Upper lobe of right lung (tissue), 1 donor: Measurements from ENCODE around the gene CDC42BPA. TPM values are rescaled to one million over a fixed set of nuclear protein-coding genes. Genes with fewer than 3 reads are reported as not detected.

ENCODE experiments used
- ATAC-seq: fragments of 200-7000 bp; cut with Tn5 transposase; one replicate; pipeline ENCODE4 v1.9.1; 2020; ENCODE audit warnings: mild to moderate bottlenecking, moderate library complexity
- DNase-seq: peaks from one replicate; pipeline ENCODE4 v3.0.0-alpha.2; 2020
- H3K27ac ChIP-seq: fragments of 200-600 bp; one replicate; pipeline ENCODE4 v1.8.0; 2022
- H3K27me3 ChIP-seq: fragments of 200-600 bp; one replicate; pipeline ENCODE4 v1.8.0; 2022; ENCODE audit warnings: mild to moderate bottlenecking
- H3K36me3 ChIP-seq: fragments of 200-600 bp; one replicate; pipeline ENCODE4 v1.8.0; 2022
- H3K4me1 ChIP-seq: fragments of 200-600 bp; one replicate; pipeline ENCODE4 v1.8.0; 2022
- H3K4me3 ChIP-seq: fragments of 200-600 bp; one replicate; pipeline ENCODE4 v1.8.0; 2022; ENCODE audit warnings: mild to moderate bottlenecking
- H3K9me3 ChIP-seq: fragments of 200-600 bp; one replicate; pipeline ENCODE4 v1.8.0; 2022
- intact Hi-C: fragments of 100-400 bp; cut with DNase I; formaldehyde crosslinking; loops from one replicate; pipeline ENCODE4 v1.11.0; 2022
- total RNA-seq: library from RNA; stranded (reverse); fragmentation: NEBNext Ultra II Directional; extraction: Animal tissue kit (Norgen Biotek cat#: 25700); gene quantifications from one replicate; pipeline ENCODE4 v1.2.1, GENCODE V29; 2021
- TF ChIP-seq, protein P1 (sequence below): fragments of 200-600 bp; IDR thresholded peaks from one replicate; pipeline ENCODE4 v1.8.0; 2022; ENCODE audit warnings: antibody characterized with exemption
- donor health status: DM: no; HTN: yes; CAD: no; lungs with severe emphysema.

CDC42BPA gene
- total RNA-seq, 1 donor from 2014 or later, result 41.8 TPM

DNA sequence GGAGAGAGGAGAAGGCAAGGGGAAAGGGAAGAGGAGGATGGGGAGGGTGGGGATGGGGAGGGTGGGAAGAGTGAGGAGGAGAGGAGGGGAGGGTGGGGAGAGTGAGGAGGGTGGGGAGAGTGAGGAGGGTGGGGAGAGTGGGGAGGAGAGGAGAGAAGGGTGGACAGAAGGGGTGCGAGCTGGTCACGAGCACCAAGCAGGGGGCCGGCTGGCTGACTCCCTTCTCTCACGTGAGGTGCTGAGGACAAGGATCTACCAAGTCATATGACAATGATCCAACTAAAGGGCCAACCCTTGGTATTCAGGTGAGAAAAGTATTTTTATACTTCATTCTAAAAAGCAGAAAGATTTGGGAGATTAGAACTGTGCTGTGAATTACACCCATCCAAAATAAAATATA lies 326.4 kb downstream of the CDC42BPA start:
- intact Hi-C loops, result no loop called here
- Histone ChIP-seq H3K36me3 (peaks cover 23% of the 10 kb centered on the region), H3K4me1 (peaks cover 36% of the 10 kb centered on the region), H3K27ac (no peak overlapping the region), H3K9me3 (no peaks in the 10 kb centered on the region), H3K4me3 (no peak overlapping the region), H3K27me3 (no peaks in the 10 kb centered on the region)
- ATAC-seq (no peak), DNase-seq (no peak)
- TF ChIP-seq, protein P1, sequence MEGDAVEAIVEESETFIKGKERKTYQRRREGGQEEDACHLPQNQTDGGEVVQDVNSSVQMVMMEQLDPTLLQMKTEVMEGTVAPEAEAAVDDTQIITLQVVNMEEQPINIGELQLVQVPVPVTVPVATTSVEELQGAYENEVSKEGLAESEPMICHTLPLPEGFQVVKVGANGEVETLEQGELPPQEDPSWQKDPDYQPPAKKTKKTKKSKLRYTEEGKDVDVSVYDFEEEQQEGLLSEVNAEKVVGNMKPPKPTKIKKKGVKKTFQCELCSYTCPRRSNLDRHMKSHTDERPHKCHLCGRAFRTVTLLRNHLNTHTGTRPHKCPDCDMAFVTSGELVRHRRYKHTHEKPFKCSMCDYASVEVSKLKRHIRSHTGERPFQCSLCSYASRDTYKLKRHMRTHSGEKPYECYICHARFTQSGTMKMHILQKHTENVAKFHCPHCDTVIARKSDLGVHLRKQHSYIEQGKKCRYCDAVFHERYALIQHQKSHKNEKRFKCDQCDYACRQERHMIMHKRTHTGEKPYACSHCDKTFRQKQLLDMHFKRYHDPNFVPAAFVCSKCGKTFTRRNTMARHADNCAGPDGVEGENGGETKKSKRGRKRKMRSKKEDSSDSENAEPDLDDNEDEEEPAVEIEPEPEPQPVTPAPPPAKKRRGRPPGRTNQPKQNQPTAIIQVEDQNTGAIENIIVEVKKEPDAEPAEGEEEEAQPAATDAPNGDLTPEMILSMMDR, result no peak

GRCh38 chr1:226990133-226990716 lies 328.1 kb downstream of the CDC42BPA start:
- DNase-seq, result no peak
- peaks cover 39% of the 10 kb centered on the region for H3K4me1 ChIP-seq
- H3K36me3 ChIP-seq, result peaks cover 40% of the 10 kb centered on the region
- H3K9me3 ChIP-seq, result no peaks in the 10 kb centered on the region
- H3K27ac ChIP-seq, result peak overlapping the region; percentile 53
- H3K4me3 ChIP-seq, result no peak overlapping the region
- intact Hi-C loops, result no loop called here
- H3K27me3 ChIP-seq, result no peaks in the 10 kb centered on the region
- TF ChIP-seq, protein P1, result no peak
- ATAC-seq, result peak; percentile 48

DNA sequence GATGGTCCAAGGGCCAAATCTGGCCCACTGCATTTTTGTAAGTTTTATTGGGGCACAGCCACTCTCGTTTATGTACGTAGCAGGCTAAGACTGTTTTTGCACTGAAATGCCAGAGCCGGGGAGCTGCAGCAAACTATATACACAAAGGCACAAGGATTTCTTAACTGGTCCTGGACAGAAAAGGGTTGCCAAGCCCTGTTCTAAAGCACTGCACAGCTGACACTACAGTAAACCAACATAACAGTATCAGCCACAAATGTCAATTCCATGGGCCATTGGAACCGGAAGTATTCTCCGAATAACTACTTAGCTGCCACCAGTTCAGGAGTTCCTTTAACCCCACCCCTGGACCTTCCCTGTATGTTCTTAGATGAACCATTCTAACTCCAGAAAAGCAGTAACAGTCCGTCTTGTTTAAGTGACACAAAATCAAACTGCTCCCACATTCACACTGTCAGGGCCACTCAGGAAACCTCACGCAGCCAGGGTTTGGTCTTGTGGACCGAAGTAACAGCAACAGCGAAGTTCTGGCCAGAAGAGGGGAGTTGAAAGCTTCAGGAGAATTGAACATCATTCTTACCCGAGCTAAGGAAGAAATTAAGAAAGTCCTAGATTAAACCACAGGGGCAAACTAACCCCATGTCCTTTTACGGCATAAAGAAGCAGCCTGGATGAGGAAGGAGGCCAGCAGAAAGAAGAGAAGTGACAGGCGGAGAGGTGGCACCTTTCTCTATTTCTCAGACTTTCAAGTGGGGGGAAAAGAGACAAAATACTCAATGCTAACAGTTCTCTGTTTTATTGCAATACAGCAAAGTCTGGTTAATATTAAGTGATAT lies 329.0 kb downstream of the CDC42BPA start:
- ATAC-seq (no peak), DNase-seq (no peak)
- peaks cover 42% of the 10 kb centered on the region for H3K36me3 ChIP-seq
- H3K9me3 ChIP-seq, result no peaks in the 10 kb centered on the region
- H3K4me1 ChIP-seq, result peaks cover 39% of the 10 kb centered on the region
- TF ChIP-seq, protein P1, result no peak
- no peak overlapping the region for H3K4me3 ChIP-seq
- peak overlapping the region; percentile 53 for H3K27ac ChIP-seq
- H3K27me3 ChIP-seq, result no peaks in the 10 kb centered on the region
- intact Hi-C loops, result no loop called here

DNA sequence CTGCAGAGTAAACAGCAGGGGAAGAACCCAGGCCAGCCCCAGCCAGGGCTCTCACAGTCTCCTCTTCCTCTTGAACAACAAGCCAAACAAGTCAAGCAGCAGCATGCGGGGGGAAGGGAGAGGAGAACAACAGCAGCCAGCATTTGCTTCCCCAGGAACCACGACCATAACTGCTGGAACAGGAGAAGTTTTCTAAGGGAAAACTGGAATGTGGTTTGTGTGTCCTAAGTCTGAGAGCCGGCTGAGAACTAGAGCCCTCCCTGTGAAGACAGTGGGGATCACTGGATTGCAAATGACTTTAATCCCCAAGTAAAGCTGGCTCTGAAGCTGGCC lies 330.0 kb downstream of the CDC42BPA start:
- intact Hi-C loops, result no loop called here
- Histone ChIP-seq H3K27me3 (no peaks in the 10 kb centered on the region), H3K27ac (no peak overlapping the region), H3K9me3 (no peaks in the 10 kb centered on the region), H3K36me3 (peaks cover 35% of the 10 kb centered on the region), H3K4me1 (peaks cover 39% of the 10 kb centered on the region), H3K4me3 (no peak overlapping the region)
- DNase-seq, result no peak
- TF ChIP-seq, protein P1, result no peak
- ATAC-seq, result peak; percentile 75

DNA sequence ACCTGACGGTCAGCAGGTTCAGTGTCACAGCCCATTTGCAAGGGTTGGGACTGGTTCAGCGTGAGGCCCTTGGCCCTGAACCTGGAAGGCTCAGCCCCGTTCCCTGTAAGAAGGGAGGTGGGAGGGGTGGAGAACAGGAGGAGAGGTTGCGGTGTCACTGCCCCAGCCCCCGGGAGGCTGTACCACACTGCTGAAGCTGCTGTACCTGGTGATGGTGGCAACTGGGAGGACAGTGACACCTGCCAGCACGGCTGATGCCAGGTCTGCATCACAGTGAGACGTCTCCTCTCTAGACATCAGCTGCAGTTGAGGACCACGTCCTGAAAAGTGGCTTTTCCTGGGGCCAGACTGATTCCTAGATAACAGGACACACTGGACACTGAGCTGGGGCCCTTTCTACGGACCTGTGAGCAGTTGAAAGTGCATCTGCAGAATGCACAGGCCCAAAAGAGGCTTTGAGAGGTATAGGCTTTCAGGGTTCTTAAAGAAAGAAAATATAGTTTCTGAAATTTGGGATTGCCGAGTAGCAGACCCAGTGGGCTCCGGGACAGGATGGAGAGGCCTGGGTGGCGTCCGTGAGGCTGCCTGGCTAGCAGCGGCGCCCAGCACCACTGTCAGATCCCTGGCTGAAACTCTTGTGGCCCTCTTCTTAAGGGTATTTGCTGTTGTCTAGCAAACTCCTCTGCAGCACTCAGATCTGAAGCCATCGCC lies 330.5 kb downstream of the CDC42BPA start:
- DNase-seq (no peak), ATAC-seq (no peak)
- Histone ChIP-seq H3K4me3 (no peak overlapping the region), H3K27ac (no peak overlapping the region), H3K4me1 (peaks cover 39% of the 10 kb centered on the region), H3K9me3 (no peaks in the 10 kb centered on the region), H3K27me3 (no peaks in the 10 kb centered on the region), H3K36me3 (peaks cover 38% of the 10 kb centered on the region)
- intact Hi-C loops, result no loop called here
- TF ChIP-seq, protein P1, result no peak
